ENCODE measurements around the gene RCAN1.
"Not testable (repeated sequence)": the region's sequence is repeated elsewhere in the genome, so short reads cannot be mapped to it uniquely, and the experiment has no call there.

RCAN1 gene

GRCh38 chr21:34621434-34622350 is 6.8 kb upstream of the RCAN1 start:
- no peak for DNase-seq

- no peak for DNase-seq
Measured at GRCh38 chr21:34619841-34620665, 5.1 kb upstream of the RCAN1 start.

- no peak for DNase-seq
Measured at GRCh38 chr21:34618941-34619340, 4.0 kb upstream of the RCAN1 start.

- DNase-seq = no peak
Measured at GRCh38 chr21:34617753-34618339, 2.9 kb upstream of the RCAN1 start.

- no peak for DNase-seq
Measured at GRCh38 chr21:34615487-34615814, 538 bp upstream of the RCAN1 start.

GRCh38 chr21:34613679-34614627 is 960 bp downstream of the RCAN1 start:
- DNase-seq = no peak

GRCh38 chr21:34612557-34612956 is 2.4 kb downstream of the RCAN1 start:
- DNase-seq = no peak

GRCh38 chr21:34612056-34612455 is 2.9 kb downstream of the RCAN1 start:
- DNase-seq = no peak

- DNase-seq = no peak
Measured at GRCh38 chr21:34611528-34611927, 3.4 kb downstream of the RCAN1 start.

- DNase-seq = no peak
Measured at GRCh38 chr21:34609933-34610549, 4.9 kb downstream of the RCAN1 start.

GRCh38 chr21:34609244-34609932 is 5.5 kb downstream of the RCAN1 start:
- no peak for DNase-seq

- DNase-seq = not testable (repeated sequence)
Measured at GRCh38 chr21:34607376-34607775, 7.5 kb downstream of the RCAN1 start.

- DNase-seq = no peak
Measured at GRCh38 chr21:34606621-34607020, 8.3 kb downstream of the RCAN1 start.

- DNase-seq = no peak
Measured at GRCh38 chr21:34606051-34606450, 8.9 kb downstream of the RCAN1 start.

- not testable (repeated sequence) for DNase-seq
Measured at GRCh38 chr21:34604956-34605355, 10.0 kb downstream of the RCAN1 start.

- DNase-seq = no peak
Measured at GRCh38 chr21:34604556-34604955, 10.4 kb downstream of the RCAN1 start.

- no peak for DNase-seq
Measured at GRCh38 chr21:34603710-34604057, 11.2 kb downstream of the RCAN1 start.

- DNase-seq = peak; percentile 44 to 55
Measured at GRCh38 chr21:34603002-34603709, 11.8 kb downstream of the RCAN1 start.

- DNase-seq = no peak
Measured at GRCh38 chr21:34602061-34602460, 12.9 kb downstream of the RCAN1 start.

- no peak for DNase-seq
Measured at GRCh38 chr21:34599534-34600101, 15.3 kb downstream of the RCAN1 start.

Data from CD4-positive, alpha-beta T cell treated with Interleukin-1 beta for 1 hour (primary cell).